H1 (cell line): ENCODE results near the gene SCN1B. TPM values are rescaled to one million over a fixed set of nuclear protein-coding genes. Genes with fewer than 3 reads are reported as not detected.

Experiments
- CTCF ChIA-PET: fragments of 300-600 bp; sonication (Branson Sonifier 250); formaldehyde crosslinking; loops from one replicate; lab custom pipeline; 2021; ENCODE audit not compliant: partially characterized antibody; lab: Charles Lee
- POLR2A ChIA-PET: fragments of 300-600 bp; sonication (Branson Sonifier 250); formaldehyde crosslinking; loops from one replicate; lab custom pipeline; 2021; ENCODE audit warnings: inconsistent platforms; ENCODE audit not compliant: partially characterized antibody; lab: Charles Lee
- DNase-seq, 2 experiments: peaks; one replicate each; pipeline versions ENCODE4 v3.0.0 to v3.0.0-alpha.2; 2010 to 2022; ENCODE audit warnings: low spot score in 2 of 2, low read depth in 1 of 2, mixed read lengths in 1 of 2
- FAIRE-seq: peaks from 2 replicates; lab custom pipeline; 2011; peaks lifted over from hg19 to GRCh38; lab: Jason Lieb, UNC
- H2AFZ ChIP-seq: 2 replicates; pipeline ENCODE4 v1.8.1; 2012; ENCODE audit warnings: low read length, inconsistent platforms
- H2AK5ac ChIP-seq: 2 replicates; pipeline ENCODE4 v1.6.1; 2013; ENCODE audit warnings: low read depth, low read length
- H2BK120ac ChIP-seq: replicated peaks from 2 replicates; pipeline ENCODE3; 2013; ENCODE audit warnings: low read depth, low read length, inconsistent platforms
- H2BK12ac ChIP-seq: 2 replicates; pipeline ENCODE4 v1.6.1; 2013; ENCODE audit warnings: low read depth, low read length
- H2BK15ac ChIP-seq: 2 replicates; pipeline ENCODE4 v1.6.1; 2013; ENCODE audit warnings: low read length
- H2BK20ac ChIP-seq: 2 replicates; pipeline ENCODE4 v1.6.1; 2013; ENCODE audit warnings: low read length
- H2BK5ac ChIP-seq: 2 replicates; pipeline ENCODE4 v1.6.1; 2013; ENCODE audit warnings: low read depth, low read length
- H3K14ac ChIP-seq: 2 replicates; pipeline ENCODE4 v1.6.1; 2013; ENCODE audit warnings: inconsistent platforms; ENCODE audit not compliant: insufficient read length
- H3K18ac ChIP-seq: 2 replicates; pipeline ENCODE4 v1.6.1; 2013; ENCODE audit warnings: low read length; ENCODE audit errors: extremely low read depth
- H3K23ac ChIP-seq: 2 replicates; pipeline ENCODE4 v1.6.1; 2013; ENCODE audit warnings: inconsistent platforms; ENCODE audit not compliant: insufficient read length
- H3K23me2 ChIP-seq: 2 replicates; pipeline ENCODE4 v1.6.1; 2013; ENCODE audit warnings: low read depth, low read length
- H3K27ac ChIP-seq: 2 replicates; pipeline ENCODE4 v1.6.1; 2011; ENCODE audit warnings: low read depth, low read length, inconsistent platforms
- H3K27me3 ChIP-seq, 4 experiments: replicated peaks in 1 of 4; 1 replicate in 1 of 4; 2 replicates in 3 of 4; pipeline versions ENCODE4 v1.6.1 to v1.8.1; 2011 to 2013; ENCODE audit warnings: low read length in 3 of 4, mild to moderate bottlenecking in 3 of 4, inconsistent platforms in 2 of 4, mixed read lengths in 2 of 4, moderate library complexity in 1 of 4; ENCODE audit not compliant: control insufficient read depth in 3 of 4, insufficient read depth in 3 of 4; ENCODE audit errors: extremely low read depth in 1 of 4
- H3K36me3 ChIP-seq, 4 experiments: 2 replicates each; pipeline versions ENCODE4 v1.6.1 to v1.8.1; 2011 to 2013; ENCODE audit warnings: mild to moderate bottlenecking in 4 of 4, low read length in 3 of 4, moderate library complexity in 2 of 4, control low read depth in 1 of 4, inconsistent platforms in 1 of 4; ENCODE audit not compliant: insufficient read depth in 4 of 4, control insufficient read depth in 2 of 4
- H3K4ac ChIP-seq: replicated peaks from 2 replicates; pipeline ENCODE3; 2013; ENCODE audit warnings: low read length, low read depth, mixed read lengths, inconsistent platforms; ENCODE audit not compliant: insufficient read length
- H3K4me1 ChIP-seq, 4 experiments: replicated peaks in 1 of 4; 1 replicate in 1 of 4; 2 replicates in 3 of 4; pipeline versions ENCODE4 v1.6.1 to v1.8.1; 2011 to 2013; ENCODE audit warnings: low read length in 3 of 4, inconsistent platforms in 2 of 4, mixed read lengths in 1 of 4; ENCODE audit not compliant: insufficient read depth in 4 of 4, control insufficient read depth in 3 of 4
- H3K4me2 ChIP-seq, 2 experiments: 2 replicates each; pipeline versions ENCODE4 v1.6.1 to v1.8.1; 2011 to 2013; ENCODE audit warnings: low read depth in 2 of 2, low read length in 2 of 2, control low read depth in 1 of 2, inconsistent platforms in 1 of 2, mild to moderate bottlenecking in 1 of 2; ENCODE audit not compliant: insufficient read depth in 1 of 2
- H3K4me3 ChIP-seq, 4 experiments: fragments of 200-600, 300-600 bp in 1 of 4; sonication (generic), shearing (Covaris generic), sonication (Bioruptor Twin) in 1 of 4; 2 replicates each; pipeline versions ENCODE4 v1.5.1 to v1.8.1; 2011 to 2016; ENCODE audit warnings: low read length in 4 of 4, low read depth in 3 of 4, control low read depth in 2 of 4, inconsistent platforms in 2 of 4, mild to moderate bottlenecking in 2 of 4, mixed read lengths in 1 of 4, moderate library complexity in 1 of 4; ENCODE audit not compliant: insufficient read depth in 2 of 4; ENCODE audit errors: extremely low read depth in 1 of 4
- H3K56ac ChIP-seq: replicated peaks from 2 replicates; pipeline ENCODE3; 2013; ENCODE audit warnings: low read depth, mild to moderate bottlenecking, mixed read lengths, low read length, inconsistent platforms; ENCODE audit not compliant: insufficient read length
- H3K79me1 ChIP-seq: 2 replicates; pipeline ENCODE4 v1.6.1; 2013; ENCODE audit warnings: low read depth, low read length, control low read depth
- H3K79me2 ChIP-seq, 2 experiments: 2 replicates each; pipeline versions ENCODE4 v1.6.1 to v1.8.1; 2012 to 2013; ENCODE audit warnings: low read length in 2 of 2, mild to moderate bottlenecking in 2 of 2, inconsistent platforms in 1 of 2; ENCODE audit not compliant: insufficient read depth in 2 of 2, control insufficient read depth in 1 of 2
- H3K9ac ChIP-seq, 4 experiments: replicated peaks in 1 of 4; 1 replicate in 1 of 4; 2 replicates in 3 of 4; pipeline versions ENCODE4 v1.6.1 to v1.8.1; 2011 to 2013; ENCODE audit warnings: low read depth in 3 of 4, low read length in 3 of 4, control low read depth in 2 of 4, mild to moderate bottlenecking in 2 of 4, moderate library complexity in 2 of 4, inconsistent platforms in 1 of 4; ENCODE audit errors: extremely low read depth in 1 of 4
- H3K9me3 ChIP-seq, 2 experiments: 2 replicates each; pipeline versions ENCODE4 v1.6.1 to v1.8.1; 2012 to 2013; ENCODE audit warnings: mild to moderate bottlenecking in 2 of 2, moderate library complexity in 2 of 2, control low read depth in 1 of 2, inconsistent platforms in 1 of 2, low read depth in 1 of 2, low read length in 1 of 2, mixed read lengths in 1 of 2; ENCODE audit not compliant: insufficient read depth in 2 of 2
- H4K20me1 ChIP-seq, 2 experiments: replicated peaks in 1 of 2; 2 replicates each; pipeline versions ENCODE3 to v1.8.1; 2011 to 2013; ENCODE audit warnings: inconsistent platforms in 2 of 2, low read length in 2 of 2, mild to moderate bottlenecking in 1 of 2; ENCODE audit not compliant: insufficient read depth in 2 of 2, control insufficient read depth in 1 of 2
- H4K5ac ChIP-seq: 2 replicates; pipeline ENCODE4 v1.6.1; 2013; ENCODE audit warnings: low read length, low read depth, mixed read lengths, inconsistent platforms; ENCODE audit not compliant: insufficient read length
- H4K8ac ChIP-seq: 2 replicates; pipeline ENCODE4 v1.8.0; 2013; ENCODE audit warnings: mild to moderate bottlenecking, moderate library complexity, low read length, inconsistent platforms; ENCODE audit not compliant: insufficient read depth; ENCODE audit errors: extremely low read depth
- H4K91ac ChIP-seq: replicated peaks from 2 replicates; pipeline ENCODE3; 2013; ENCODE audit warnings: low read length, mixed read lengths, inconsistent platforms; ENCODE audit not compliant: insufficient read length
- CTCF ChIP-seq, 3 experiments: IDR thresholded peaks; 1 replicate in 2 of 3; 2 replicates in 1 of 3; pipeline versions ENCODE4 v1.5.1 to v1.6.1; 2011; ENCODE audit warnings: low read length in 3 of 3, mild to moderate bottlenecking in 3 of 3, inconsistent platforms in 2 of 3, low read depth in 1 of 3, moderate library complexity in 1 of 3; ENCODE audit not compliant: insufficient read depth in 1 of 3; ENCODE audit errors: control extremely low read depth in 1 of 3
- RAD21 ChIP-seq, 2 experiments: IDR thresholded peaks in 1 of 2; conservative IDR thresholded peaks in 1 of 2; 2 replicates each; pipeline ENCODE4 v1.6.1; 2011; ENCODE audit warnings: low read depth in 2 of 2, low read length in 2 of 2, improper control_type of control experiment in 1 of 2, inconsistent platforms in 1 of 2, mild to moderate bottlenecking in 1 of 2, moderate library complexity in 1 of 2
- SP4 ChIP-seq: IDR thresholded peaks from 2 replicates; pipeline ENCODE4 v1.6.1; 2012; ENCODE audit warnings: low read length, inconsistent platforms
- YY1 ChIP-seq: IDR thresholded peaks from 2 replicates; pipeline ENCODE4 v1.6.1; 2011; ENCODE audit warnings: low read depth, mild to moderate bottlenecking, low read length
- WGBS, 2 experiments: shearing (Covaris generic) in 1 of 2; methylation state at CpG; one replicate each; pipeline versions ENCODE4 v1.1.6 to v1.1.7; 2013 to 2015; ENCODE audit warnings: low lambda C conversion rate in 2 of 2, mixed read lengths in 2 of 2, inconsistent platforms in 1 of 2, low coverage in 1 of 2, missing lambda C conversion rate in 1 of 2; ENCODE audit not compliant: insufficient replicate concordance in 2 of 2, insufficient coverage in 1 of 2, insufficient read length in 1 of 2; ENCODE audit errors: extremely low coverage in 1 of 2, missing lambda C conversion rate in 1 of 2; 5-methylcytosine and 5-hydroxymethylcytosine counted together
- polyA plus RNA-seq, 7 experiments: library from polyadenylated mRNA; depleted of rRNA in 3 of 7; stranded (reverse) in 5 of 7; unstranded in 2 of 7; fragments of >200 nt in 5 of 7; fragments of 200-250 nt in 2 of 7; gene quantifications; 1 replicate in 5 of 7; 2 replicates in 1 of 7; 4 replicates in 1 of 7; pipeline versions ENCODE4 v1.2.1 to v1.2.3, GENCODE V29; 2011 to 2013; ENCODE audit warnings: missing spikeins in 2 of 7, mixed read lengths in 2 of 7
- total RNA-seq: library from RNA; stranded (reverse); fragmentation: NEBNext Ultra II Directional; extraction: Animal tissue kit (Norgen Biotek cat#: 25700); gene quantifications from 2 replicates; pipeline ENCODE4 v1.2.1, GENCODE V29; 2021

Gene SCN1B
- total and polyA plus RNA-seq, 2 of the 8 experiments (the other 6 are each of a cell fraction or from before 2014, with no cell fraction given): 3.1 to 3.5 TPM

GRCh38 chr19:35045667-35046300 is 15.5 kb downstream of the SCN1B start:
- H3K9ac ChIP-seq: no peak overlapping the region
- ChIA-PET POLR2A (interaction anchor here (1.2 to 2.9 kb wide), 5 partner anchors 11 to 368 kb away, joined by 3 to 9 read pairs (median 4); partner anchors contain the start of gene ZNF302), CTCF (interaction anchor here (0.8 to 6.4 kb wide), 13 partner anchors 12 to 307 kb away, joined by 3 to 105 read pairs (median 4); partner anchors contain the start of genes FXYD3 and LGI4)
- H3K27me3 ChIP-seq: no peaks in the 10 kb centered on the region
- peaks cover 0 to 12% of the 10 kb centered on the region in 2 experiments; a peak in 1 of 4 replicates for H3K79me2 ChIP-seq
- H3K36me3 ChIP-seq: no peaks in the 10 kb centered on the region; a peak in 2 of 8 replicates
- no peak overlapping the region for H3K23ac ChIP-seq
- H3K23me2 ChIP-seq: peaks cover 2% of the 10 kb centered on the region; the same call in 1 of the 2 replicates
- no peak overlapping the region for H3K56ac ChIP-seq
- H2AFZ ChIP-seq: no peak overlapping the region
- no peak overlapping the region; the same call in 1 of the 2 replicates for H2BK5ac ChIP-seq
- H3K4me1 ChIP-seq: peaks cover 5 to 26% (median 15%) of the 10 kb centered on the region in 4 experiments
- H3K27ac ChIP-seq: no peak overlapping the region
- no peak overlapping the region for H3K14ac ChIP-seq
- H2BK20ac ChIP-seq: no peak overlapping the region
- no peak overlapping the region for H3K4me2 ChIP-seq
- H2BK15ac ChIP-seq: peak overlapping the region; percentile 92; the same call in 1 of the 2 replicates
- no peak overlapping the region; the same call in 1 of the 2 replicates for H3K18ac ChIP-seq
- DNase-seq (no peak), FAIRE-seq (peak; percentile 55)
- no peak overlapping the region for H4K5ac ChIP-seq
- peak overlapping the region; percentile 63; the same call in 1 of the 2 replicates for H2BK12ac ChIP-seq
- H4K20me1 ChIP-seq: peaks cover 2 to 5% of the 10 kb centered on the region in 2 experiments
- peak overlapping the region; percentile 42; the same call in 1 of the 2 replicates for H2AK5ac ChIP-seq
- no peak overlapping the region for H3K4ac ChIP-seq
- H4K8ac ChIP-seq: 0 out of 2 replicates have a peak overlapping the region, but pooled peaks have one; percentile 26
- no peak overlapping the region for H3K4me3 ChIP-seq
- peak; percentile 38 to 53; a peak in 3 of 4 replicates for TF ChIP-seq RAD21 (IDR thresholded peaks at IDR 0.05 in 1 of 2, conservative IDR thresholded peaks at IDR 0.05 in 1 of 2; ENCODE audit: low read depth in 2 of 2, low read length in 2 of 2)
- TF ChIP-seq SP4: no peak
- 0 out of 2 replicates have a peak, but pooled peaks have one; percentile 17 for TF ChIP-seq YY1
- peak; percentile 46 to 78 (median 72) for TF ChIP-seq CTCF (IDR thresholded peaks at IDR 0.05; ENCODE audit: control extremely low read depth in 1 of 3, insufficient read depth in 1 of 3, low read depth in 1 of 3, low read length in 3 of 3)
- no peak overlapping the region for H2BK120ac ChIP-seq
- WGBS, 2 experiments: 70% methylated on average over 10 of the region's 10 CpGs; no CpG with 5 or more reads in 1 of the 2 experiments
- H4K91ac ChIP-seq: no peak overlapping the region
- H3K9me3 ChIP-seq: no peaks in the 10 kb centered on the region
- no peaks in the 10 kb centered on the region for H3K79me1 ChIP-seq
